Left renal cortex interstitium (tissue), 4 donors: ENCODE data around the gene ADGRG1. TPM values are rescaled to one million over a fixed set of nuclear protein-coding genes. Genes with fewer than 3 reads are reported as not detected.

Experiments used
- DNase-seq, 4 donors: peaks; one replicate each; pipeline ENCODE4 v3.0.0-alpha.2; 2013; ENCODE audit warnings: low read depth in 4 of 4, low spot score in 2 of 4, missing footprints in 1 of 4
- polyA plus RNA-seq, 4 donors: library from polyadenylated mRNA; unstranded; fragments of 120-200 nt; gene quantifications; one replicate each; pipeline ENCODE4 v1.2.1, GENCODE V29; 2013; ENCODE audit not compliant: insufficient read length in 4 of 4

The ADGRG1 gene
- polyA plus RNA-seq, 4 donors = 70.6 to 91.4 (median 84.6) TPM

DNA sequence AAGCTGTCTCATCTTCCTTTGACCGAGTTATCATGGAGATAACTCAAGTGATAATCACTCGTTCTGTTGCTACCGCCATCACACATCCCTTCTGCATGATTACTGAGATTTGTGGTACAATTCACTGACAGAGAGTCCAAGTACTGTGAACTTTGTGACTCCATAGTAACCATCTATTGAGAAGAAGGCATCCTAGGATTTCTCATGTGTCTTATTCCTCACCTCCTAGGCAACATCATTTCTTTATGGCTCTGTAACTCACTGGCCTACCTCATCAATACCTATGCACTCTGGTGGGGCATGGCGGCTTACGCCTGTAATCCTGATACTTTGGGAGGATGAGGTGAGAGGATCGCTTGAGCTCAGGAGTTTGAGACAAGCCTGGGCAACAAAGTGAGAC is 85.6 kb downstream of the ADGRG1 start:
- no peak for DNase-seq

Other genes starting within 250 kb of the ADGRG1 start
- gene CCL17, start 223.9 kb upstream of the ADGRG1 start, polyA plus RNA-seq = under 1 TPM in 1 of 4 donors, not detected in 3; 0.25 TPM
- gene CIAPIN1, start 181.2 kb upstream of the ADGRG1 start, polyA plus RNA-seq = 10 to 100 TPM; 92.4 to 96.9 (median 93.4) TPM
- 100 to 1,000 TPM in 2 of 4 donors, 10 to 100 TPM in 2; 96.9 to 115 (median 102) TPM for gene COQ9, start 181.2 kb upstream of the ADGRG1 start, polyA plus RNA-seq
- gene POLR2C, start 166.0 kb upstream of the ADGRG1 start, polyA plus RNA-seq = 10 to 100 TPM; 85.0 to 88.9 (median 86.3) TPM
- gene DOK4, start 142.1 kb upstream of the ADGRG1 start, polyA plus RNA-seq = 10 to 100 TPM; 31.7 to 40.0 (median 35.5) TPM
- gene CCDC102A, start 92.1 kb upstream of the ADGRG1 start, polyA plus RNA-seq = 10 to 100 TPM; 14.9 to 25.6 (median 18.6) TPM
- gene ADGRG5, start 86.0 kb upstream of the ADGRG1 start, polyA plus RNA-seq = 1 to 10 TPM; 1.1 to 2.0 (median 1.2) TPM
- under 1 TPM in 3 of 4 donors, not detected in 1; 0.23 to 0.32 (median 0.29) TPM for gene ADGRG3, start 39.7 kb downstream of the ADGRG1 start, polyA plus RNA-seq
- 1 to 10 TPM; 3.0 to 3.9 (median 3.6) TPM for gene DRC7, start 66.2 kb downstream of the ADGRG1 start, polyA plus RNA-seq
- gene KATNB1, start 107.1 kb downstream of the ADGRG1 start, polyA plus RNA-seq = 10 to 100 TPM; 19.3 to 26.8 (median 23.3) TPM
- 10 to 100 TPM; 43.6 to 86.5 (median 69.3) TPM for gene KIFC3, start 173.9 kb downstream of the ADGRG1 start, polyA plus RNA-seq